NCI-H1436 (cell line): ENCODE measurements around the gene ZNF618.

Experiments used
- DNase-seq: peaks from one replicate; lab custom pipeline; 2025; lab: John Stamatoyannopoulos, UW

ZNF618 gene

DNA sequence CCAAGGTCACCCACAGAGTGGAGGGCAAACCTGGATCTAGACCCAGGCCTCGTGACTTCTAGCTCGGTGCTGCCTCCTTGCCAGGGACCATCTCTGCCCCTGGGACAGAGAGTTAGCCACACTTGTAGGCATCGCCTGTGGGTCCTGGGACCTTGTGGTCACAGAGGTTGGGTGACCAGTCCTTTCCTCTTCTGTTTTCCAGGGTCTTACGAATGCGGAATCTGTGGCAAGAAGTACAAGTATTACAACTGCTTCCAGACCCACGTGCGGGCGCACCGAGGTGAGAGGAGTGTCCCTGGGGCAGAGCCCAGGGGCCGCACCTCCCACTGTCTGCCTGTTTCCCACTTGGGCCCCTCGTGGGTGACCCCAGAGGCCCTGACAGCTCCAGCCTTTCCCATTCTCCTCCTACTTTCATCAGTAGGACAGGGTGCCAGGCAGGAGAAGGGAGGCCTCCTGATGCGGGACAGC, 125.7 kb downstream of the ZNF618 start:
- DNase-seq = no peak

DNA sequence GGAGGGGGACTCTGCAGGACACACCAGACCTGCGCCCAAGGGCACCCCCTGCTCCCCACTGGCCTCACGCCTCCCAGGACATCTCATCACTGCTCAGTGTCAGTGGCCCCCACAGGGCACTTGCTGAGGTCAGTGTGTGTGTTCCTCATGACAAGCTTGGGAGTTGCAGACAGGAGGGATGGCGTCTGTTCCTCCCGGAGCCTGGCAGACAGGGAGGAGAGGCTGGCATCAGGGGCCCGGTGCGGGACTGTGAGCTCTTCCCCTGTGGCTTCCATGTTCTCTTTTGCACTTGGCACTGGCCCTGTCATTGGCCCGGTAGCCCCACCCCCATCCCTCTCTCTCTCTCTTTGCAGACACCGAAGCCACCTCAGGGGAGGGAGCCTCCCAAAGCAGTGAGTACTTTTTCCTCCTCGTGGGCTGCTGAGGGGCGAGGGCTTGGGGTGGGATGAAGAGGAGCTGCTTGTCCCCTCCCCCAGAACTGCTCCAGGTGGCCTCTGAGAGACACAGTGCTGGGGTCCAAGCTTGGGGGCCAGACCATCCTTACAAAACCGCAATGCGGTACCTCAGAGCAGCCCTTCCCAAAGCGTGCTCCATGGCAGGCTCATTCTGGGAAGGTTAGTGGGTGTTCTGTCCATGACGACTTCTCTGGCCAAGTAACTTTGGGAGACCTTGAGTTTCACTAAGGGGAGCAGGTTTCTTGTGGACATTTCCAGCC, 126.3 kb downstream of the ZNF618 start:
- no peak for DNase-seq

DNA sequence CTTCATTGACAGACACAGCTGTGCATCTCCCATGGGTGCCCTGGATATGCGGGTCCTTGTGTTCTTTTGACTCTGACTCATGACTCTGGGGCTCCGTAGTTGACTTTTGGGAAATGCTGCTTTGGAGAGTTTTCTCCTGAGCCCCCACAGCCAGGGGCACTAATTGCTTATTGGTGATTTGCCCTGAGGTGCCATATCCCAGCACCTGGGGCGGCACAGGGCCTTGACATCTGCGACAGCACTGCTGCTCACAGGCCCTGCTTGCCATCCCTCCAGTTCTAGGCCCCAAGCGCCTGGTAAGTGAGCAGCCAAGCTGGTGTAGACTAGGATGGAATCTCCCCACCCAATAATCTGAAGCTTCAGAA, 126.9 kb downstream of the ZNF618 start:
- DNase-seq = no peak

DNA sequence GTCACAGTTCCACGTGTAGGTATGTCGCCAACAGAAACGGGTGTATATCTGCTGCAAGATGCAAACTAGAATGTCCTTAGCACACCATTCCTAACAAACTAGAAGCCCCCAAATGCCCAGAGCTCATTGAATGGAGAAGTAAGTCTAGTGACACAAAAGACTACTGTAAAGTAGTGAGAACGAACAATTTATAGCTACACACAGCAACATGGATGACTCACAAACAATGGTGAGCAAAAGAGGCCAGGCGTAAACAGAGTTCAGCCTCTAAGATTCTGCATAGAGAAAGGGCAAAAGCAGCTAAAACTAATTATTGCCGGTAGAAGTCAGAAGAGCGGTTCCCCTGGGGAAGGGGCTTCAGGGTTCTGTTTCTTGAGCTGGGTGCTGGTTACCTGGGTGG, 127.2 kb downstream of the ZNF618 start:
- no peak for DNase-seq

DNA sequence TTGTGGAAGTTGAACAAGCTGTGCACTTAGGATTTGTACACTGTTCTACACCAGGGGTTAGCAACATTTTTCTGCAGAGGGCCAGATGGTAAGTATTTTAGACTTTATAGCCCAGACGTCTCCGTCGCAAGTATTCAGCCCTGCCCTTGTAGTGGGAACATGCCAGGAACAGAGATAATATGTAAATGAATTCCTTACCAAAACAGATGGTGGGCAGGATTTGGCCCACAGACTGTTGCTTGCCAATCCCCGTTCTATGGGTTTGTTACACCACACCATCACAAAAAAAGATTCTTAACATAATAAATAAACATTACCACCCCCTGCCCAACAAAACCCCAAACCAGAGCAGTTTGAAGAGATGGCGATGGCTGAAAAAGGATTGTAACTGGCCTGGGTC, 127.6 kb downstream of the ZNF618 start:
- no peak for DNase-seq

DNA sequence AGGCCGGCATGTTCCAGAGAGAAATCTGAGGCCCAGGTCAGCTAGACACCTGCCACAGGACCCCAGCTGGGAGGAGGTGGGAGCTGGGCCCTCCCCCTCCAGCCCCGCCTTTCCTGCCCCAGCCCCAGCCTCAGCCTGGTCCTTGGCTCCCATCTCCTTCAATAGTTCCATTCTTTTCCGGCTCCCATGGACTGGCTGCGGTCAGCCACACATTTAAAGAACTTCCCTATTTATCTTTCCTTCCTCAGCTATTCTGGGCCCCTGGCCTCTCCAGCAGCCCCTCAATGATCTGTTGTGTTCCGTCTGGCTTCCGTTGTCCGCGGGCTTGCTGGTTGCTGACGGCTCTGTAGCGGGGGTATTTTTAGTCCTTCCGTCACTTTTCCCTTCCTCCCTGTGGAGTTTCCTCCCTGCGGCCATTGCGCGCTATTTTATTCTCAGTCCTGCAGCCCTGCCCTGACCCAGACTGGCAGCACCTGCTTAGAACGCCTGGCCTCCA, 128.2 kb downstream of the ZNF618 start:
- DNase-seq = no peak

DNA sequence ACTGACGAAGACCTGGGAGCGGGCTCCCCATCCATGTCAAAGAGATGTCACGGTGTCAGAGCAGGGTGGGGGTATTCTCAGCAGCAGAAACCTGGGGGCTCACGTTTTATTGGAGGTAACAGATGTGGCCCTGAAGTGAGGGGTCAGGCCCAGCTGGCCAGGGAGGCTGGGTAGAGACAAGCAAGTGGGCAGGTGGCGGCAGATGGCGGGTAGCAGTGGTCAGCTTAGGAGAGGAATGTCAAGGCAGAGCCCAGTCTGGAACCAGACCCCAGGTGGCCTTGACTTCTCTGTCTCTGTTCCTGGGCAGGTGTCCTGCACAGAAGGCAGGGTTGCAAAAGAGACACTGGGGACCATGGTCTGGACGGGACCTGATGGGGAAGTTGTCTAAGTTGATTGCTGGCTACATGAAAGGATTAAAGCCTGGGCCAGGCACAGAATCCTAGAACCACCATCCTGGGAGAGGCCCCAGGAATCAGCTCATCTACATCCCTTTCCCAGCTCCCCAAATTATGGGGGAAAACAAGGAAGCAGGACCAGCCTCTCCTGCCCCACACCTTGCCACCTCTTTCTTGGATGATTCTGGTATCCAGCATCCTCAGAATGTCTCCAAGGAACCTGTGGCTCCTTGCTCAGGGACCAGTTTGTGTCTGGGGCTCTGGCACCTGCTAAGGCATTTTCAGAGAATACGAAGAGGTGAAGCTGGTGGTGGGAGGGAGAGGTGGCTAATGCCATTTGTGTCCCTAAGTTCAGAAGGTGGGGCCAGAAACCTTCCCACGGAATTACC, 129.5 kb downstream of the ZNF618 start:
- DNase-seq = no peak

DNA sequence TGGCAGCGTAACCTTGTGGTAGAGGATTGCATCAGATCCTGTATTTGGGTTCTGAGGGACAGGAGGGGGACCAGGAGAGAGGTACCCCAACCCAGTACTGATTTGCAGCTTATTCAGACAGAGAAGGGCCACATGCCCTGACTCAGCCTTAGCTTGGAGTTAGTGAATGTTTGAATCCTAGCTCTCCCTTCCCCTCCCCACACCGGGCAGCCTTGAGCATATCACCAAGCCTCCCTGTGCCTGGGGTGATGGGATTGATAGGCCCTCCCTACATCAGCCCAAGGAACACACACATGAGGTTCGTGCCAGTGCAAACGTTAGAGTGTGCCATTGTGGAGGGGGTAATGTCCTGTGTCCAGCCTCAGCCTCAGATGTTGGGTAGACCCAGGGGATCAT, 130.0 kb downstream of the ZNF618 start:
- DNase-seq = no peak

DNA sequence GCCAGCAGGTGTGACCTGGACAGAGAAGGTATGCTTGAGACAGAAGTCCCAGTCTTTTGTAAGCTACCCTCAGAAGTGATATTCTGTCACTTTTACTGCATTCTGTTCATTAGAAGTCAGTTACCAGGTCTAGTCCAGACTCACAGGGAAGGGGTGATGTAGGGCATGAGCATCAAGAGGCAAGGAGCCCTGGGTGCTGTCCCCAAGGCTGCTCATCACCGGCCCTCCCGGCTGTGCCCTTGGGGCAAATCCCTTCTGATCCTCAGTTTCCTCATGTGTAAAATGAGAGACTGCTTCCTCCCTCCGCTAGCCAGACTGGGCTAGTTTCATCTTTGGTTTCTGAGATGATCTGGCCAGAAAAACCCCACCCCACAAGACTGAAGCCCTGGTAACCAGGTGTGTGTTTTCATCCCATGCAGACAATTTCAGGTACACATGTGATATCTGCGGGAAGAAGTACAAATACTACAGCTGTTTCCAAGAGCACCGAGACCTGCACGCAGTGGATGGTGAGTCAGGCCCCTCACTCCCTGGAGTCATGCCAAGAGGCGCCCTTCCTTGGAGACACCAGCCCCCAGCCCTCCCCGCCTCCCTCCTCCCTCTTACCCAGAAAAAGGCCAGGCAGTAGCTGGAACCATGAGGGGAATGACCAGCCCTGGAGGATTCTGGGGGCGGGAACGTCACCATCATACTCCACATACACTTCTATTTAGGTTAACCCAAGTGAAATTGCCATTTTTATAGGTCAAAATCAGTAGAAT, 131.0 kb downstream of the ZNF618 start:
- DNase-seq = no peak

DNA sequence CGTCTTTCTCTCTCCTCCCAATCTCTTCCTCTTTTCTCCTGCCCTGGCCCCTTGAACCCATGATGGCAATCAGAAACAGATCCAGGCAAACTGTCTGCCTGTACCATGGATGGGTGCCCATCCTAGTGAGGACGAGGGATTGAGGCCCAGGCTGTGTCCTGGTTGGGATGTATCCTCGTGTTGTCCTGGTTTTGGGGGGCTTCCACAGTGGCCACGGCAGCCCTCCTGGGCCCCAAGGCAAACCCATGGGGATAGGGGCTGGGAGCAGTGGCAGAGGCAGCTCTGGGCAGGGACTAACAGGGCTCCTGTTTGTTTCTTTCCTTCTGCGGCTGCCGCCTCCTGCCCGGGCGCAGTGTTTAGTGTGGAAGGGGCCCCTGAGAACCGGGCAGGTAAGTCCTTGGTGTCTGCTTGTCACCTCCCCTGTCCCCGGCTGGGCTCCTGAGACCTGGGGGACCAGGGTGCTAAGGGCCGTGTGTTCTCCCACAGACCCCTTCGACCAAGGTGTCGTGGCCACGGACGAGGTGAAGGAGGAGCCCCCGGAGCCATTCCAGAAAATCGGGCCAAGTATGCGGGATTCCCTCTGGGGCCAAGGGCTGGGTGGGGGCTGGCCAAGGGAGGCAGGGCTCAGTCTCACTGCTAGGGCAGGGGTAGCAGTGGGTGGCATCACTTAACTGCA, 132.0 kb downstream of the ZNF618 start:
- no peak for DNase-seq

DNA sequence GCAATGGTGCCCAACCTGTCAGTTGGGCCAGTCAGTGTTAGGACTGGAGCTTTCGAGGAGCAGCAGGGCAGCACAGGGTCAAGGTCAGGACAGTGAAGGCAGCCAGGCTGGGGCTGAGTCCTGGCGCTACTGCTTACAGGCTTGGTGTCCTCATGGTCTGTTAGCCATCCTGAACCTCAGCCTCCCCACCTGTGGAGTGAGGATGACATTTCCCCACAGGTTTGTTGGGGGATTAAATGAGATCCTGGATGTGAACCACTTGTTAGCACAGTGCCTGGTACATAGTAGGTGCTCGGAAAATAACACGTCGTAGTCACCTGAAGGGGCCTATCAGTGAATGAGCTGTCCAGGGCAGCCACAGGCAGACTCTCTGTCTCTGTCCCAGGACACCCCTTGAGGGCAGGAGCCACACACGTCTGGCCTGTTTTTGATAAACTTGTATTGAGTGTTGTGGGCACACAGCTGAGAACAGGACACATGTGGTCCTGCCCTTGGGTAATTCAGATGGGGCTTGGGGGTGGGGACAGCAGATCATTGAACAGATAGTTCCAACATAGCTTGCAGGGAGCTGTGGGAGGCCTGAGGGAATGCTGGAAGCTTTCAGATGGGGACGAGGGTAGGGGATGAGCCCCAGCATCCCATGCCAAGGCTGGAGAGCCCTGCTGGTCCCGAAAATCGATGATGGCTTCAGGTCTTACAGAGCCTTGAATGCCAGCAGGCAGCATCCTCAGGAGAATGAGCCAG, 132.7 kb downstream of the ZNF618 start:
- no peak for DNase-seq

DNA sequence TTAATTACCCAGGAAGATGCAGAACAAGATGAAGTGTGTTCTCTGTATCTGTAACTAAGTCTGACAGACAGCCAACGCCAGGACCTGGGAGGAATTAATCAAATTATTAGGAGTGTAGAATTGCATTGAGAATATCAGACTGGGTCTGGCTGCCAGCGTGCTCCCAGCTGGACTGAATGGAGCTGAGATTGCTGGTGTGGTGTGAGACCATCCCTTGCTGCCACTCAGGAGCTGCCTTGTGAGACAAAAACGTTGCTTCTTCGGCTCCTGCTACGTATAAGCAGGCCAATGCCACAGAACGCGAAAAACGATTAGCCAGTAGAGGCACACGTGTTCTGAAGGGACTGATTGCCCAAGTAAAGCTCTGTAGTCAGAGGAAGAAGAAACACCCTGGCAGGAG, 135.2 kb downstream of the ZNF618 start:
- no peak for DNase-seq

DNA sequence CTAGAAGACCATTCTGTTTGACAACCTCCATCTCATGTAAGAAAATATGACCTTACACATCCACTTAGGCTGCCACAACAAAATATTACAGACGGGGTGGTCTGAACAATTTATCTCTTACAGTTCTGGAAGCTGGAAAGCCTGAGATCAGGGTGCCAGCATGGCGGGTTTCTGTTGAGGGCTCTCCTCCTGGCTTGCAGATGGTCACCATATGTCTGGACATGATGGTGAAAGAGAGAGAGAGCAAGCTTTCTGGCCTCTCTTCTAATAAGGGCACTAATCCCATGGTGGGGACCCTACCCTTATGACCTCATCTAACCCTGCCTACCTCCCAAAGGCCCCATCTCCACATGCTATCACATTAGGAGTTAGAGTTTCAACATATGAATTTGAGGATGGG, 136.0 kb downstream of the ZNF618 start:
- DNase-seq = no peak

DNA sequence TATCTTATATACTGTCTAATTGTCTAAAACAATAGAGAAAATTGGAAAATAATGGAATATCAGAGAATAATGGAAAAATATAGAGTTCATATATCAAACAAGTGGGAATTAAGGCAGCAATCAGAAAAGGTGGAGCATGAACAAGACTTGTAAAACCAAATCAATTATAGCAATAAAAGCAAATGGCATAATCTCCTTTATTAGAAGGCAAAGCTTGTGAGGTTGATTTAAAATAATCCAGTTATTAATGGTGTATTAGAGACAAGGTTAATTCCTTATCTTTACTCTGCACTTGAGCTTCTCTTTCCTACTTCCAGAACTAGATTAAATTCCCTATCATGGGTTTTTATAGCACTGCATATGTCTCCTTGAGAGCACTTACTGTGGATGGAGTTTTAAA, 137.9 kb downstream of the ZNF618 start:
- DNase-seq = no peak

DNA sequence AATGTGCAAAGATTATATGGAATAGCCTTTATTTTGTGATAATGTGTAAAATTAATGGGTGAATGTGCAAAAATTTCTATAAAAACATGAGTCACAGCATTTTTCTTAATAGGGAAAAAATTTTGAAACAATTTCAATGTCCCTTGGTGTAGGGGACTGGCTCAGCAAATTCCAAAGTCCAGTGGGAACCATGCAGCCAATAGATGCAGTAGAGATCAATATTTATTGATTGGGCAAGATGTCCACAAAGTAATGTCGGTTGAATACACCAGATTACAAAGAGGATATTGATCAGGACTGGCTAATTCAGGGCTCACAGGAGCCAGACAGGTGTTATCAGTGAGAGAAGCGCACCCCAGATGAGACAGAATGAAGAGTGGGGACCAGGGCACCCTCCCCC, 139.5 kb downstream of the ZNF618 start:
- DNase-seq = no peak

DNA sequence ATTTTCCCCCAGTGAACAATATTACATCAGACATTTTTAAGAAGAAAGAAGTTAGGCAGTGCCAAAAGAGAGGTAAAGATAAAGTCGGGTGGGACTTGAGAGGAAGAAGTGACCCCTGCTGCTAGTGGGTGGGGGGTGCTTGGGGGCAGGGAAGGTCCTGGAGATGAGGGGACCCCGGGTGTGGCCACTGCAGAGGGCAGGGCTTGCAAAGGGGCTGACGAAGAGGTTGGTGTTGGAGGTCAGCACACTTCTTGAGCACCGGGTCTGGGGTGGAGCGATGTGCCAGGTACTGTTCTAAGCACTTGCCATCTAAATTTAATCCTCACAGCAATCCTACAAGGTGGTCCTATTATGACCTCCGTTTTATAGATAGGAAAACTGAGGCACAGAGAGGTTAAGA, 140.0 kb downstream of the ZNF618 start:
- no peak for DNase-seq

DNA sequence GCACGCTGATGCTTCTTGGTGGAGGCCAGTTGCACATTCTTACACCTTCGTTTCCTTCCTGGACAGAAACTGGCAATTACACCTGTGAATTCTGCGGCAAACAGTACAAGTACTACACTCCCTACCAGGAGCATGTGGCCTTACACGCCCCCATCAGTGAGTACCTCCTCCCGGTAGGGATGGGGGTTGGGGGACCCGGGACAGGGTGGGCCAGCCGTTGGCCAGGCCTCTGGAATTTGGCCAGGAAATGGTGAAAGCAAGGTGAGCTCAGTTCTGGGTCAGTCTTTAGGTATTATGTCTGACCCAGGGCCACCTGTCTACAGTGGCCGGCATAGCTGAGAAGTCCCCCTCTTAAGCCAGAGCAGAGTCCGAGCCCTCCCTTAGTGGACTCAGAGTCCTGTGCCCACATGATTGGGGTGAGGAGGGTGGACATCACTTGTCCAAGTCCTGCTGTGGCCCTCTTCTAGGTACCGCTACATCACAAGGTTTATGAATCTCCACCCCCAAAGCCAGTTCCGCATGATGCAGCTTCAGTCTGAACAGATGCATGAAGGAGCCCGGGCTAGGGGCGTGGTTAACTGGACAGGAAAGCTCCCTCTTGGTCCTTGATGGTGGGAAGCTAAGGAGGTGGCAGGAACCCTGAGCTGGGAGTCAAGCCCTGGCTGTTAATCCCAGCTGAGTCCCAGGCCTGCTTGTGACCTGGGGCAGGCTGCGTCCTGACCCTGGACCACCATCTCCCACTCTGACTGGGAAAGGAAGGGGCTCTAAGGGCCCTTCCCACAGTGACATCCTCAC, 140.7 kb downstream of the ZNF618 start:
- no peak for DNase-seq

DNA sequence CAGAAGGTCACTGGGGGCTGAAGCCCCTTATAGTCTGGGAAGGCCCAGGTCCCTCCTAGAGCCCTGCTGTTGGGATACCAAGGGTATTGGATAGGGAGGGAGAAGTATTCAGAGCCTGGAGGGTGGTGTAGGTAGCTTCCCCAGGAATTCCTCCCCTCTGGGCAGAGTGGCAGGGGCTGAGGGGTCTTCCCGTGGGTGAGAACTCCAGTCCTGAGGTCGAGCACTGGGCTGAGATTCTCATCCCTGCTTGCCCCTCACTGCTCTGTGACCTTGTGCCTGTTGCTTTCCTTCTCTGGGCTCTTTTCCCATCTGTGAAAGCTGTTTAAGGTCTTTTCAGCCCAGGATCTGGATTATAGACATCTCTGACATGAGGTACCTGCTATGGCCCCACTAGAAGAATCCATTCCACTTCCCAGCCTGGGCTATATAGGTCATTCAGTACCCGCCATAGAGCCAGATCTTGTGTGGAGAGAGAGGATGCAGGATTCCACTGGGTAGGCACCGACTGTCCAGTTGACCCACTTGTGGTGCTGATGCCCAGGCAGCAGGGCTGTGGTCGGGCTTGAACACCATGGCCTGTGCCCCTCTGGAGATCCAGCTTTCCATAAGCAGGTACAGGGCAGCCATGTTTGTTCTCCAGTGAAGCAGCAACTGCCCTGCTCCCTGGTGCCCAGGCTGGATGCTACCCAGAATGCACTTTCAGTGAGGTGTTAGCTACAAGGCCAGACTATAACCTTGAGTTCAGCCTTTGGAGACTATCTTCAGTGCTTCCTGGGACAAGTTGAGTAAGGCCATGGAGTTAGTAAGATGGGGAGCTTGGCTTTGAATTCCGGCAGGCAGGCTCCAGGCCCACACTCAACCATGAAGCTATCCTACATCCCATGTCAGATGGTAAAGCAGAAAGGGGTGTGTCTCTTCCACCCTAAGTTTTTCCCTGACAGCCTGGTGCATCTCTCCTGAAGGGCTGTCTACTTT, 141.9 kb downstream of the ZNF618 start:
- no peak for DNase-seq

DNA sequence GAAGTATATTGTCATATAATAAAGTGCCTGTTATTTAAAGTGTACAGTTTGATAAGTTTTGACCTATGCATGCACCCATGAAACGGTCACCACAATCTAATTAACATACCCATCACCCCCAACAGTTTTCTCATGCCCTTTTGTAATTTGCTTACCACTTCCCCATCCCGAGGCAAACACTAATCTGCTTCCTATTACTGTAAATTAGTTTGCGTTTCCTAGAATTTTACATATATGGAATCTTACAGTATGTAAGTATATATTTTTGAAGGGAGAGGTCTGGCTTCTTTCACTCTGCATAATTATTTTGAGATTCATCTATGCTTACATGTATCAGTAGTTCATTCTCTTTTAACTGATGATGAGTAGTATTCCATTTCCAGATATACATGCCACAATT, 145.5 kb downstream of the ZNF618 start:
- DNase-seq = no peak
